SK-N-SH treated with all-trans-retinoic acid at 6 μM for 48 hours (cell line): ENCODE data around the gene HADHA.

ENCODE experiments used
- ATAC-seq: fragments of 200-7000 bp; cut with Tn5 transposase; 3 replicates; pipeline ENCODE4 v1.9.1; 2020; ENCODE audit warnings: mild to moderate bottlenecking, moderate library complexity
- BACH2 ChIP-seq: fragments of 250-450 bp; sonication (Bioruptor Pico); IDR thresholded peaks from 2 replicates; pipeline ENCODE4 v1.9.0; 2021; ENCODE audit warnings: mild to moderate bottlenecking, borderline replicate concordance
- CSDC2 ChIP-seq: fragments of 250-450 bp; sonication (Bioruptor Pico); IDR thresholded peaks from 2 replicates; pipeline ENCODE4 v1.5.0; 2020; ENCODE audit warnings: mild to moderate bottlenecking, moderate library complexity
- ESRRG ChIP-seq: fragments of 250-450 bp; sonication (Bioruptor Pico); IDR thresholded peaks from 2 replicates; pipeline ENCODE4 v1.6.1; 2021; ENCODE audit warnings: mild to moderate bottlenecking
- GLIS3 ChIP-seq: fragments of 250-450 bp; sonication (Bioruptor Pico); IDR thresholded peaks from 2 replicates; pipeline ENCODE4 v1.5.0; 2020; ENCODE audit warnings: mild to moderate bottlenecking, moderate library complexity
- ISL1 ChIP-seq: fragments of 250-450 bp; sonication (Bioruptor Pico); IDR thresholded peaks from 2 replicates; pipeline ENCODE4 v2.1.2; 2022; ENCODE audit warnings: mild to moderate bottlenecking, moderate library complexity
- OSR1 ChIP-seq: fragments of 250-450 bp; sonication (Bioruptor Pico); IDR thresholded peaks from 2 replicates; pipeline ENCODE4 v1.8.0; 2022; ENCODE audit warnings: moderate library complexity, mild to moderate bottlenecking, inconsistent platforms
- PPARA ChIP-seq: fragments of 250-450 bp; sonication (Bioruptor Pico); IDR thresholded peaks from 2 replicates; pipeline ENCODE4 v1.5.0; 2020; ENCODE audit warnings: mild to moderate bottlenecking, borderline replicate concordance
- SNAI2 ChIP-seq: fragments of 250-450 bp; sonication (Bioruptor Pico); IDR thresholded peaks from 2 replicates; pipeline ENCODE4 v1.5.0; 2020; ENCODE audit warnings: mild to moderate bottlenecking, moderate library complexity
- ZC3H10 ChIP-seq: fragments of 250-450 bp; sonication (Bioruptor Pico); IDR thresholded peaks from 2 replicates; pipeline ENCODE4 v1.5.1; 2021; ENCODE audit warnings: mild to moderate bottlenecking, moderate library complexity
- ZFP3 ChIP-seq: fragments of 250-450 bp; sonication (Bioruptor Pico); IDR thresholded peaks from 2 replicates; pipeline ENCODE4 v1.5.0; 2020; ENCODE audit warnings: mild to moderate bottlenecking, moderate library complexity
- ZFP30 ChIP-seq: fragments of 450-650 bp; formaldehyde crosslinking; IDR thresholded peaks from 2 replicates; pipeline ENCODE4 v1.5.0; 2022; ENCODE audit warnings: mild to moderate bottlenecking, moderate library complexity
- ZNF565 ChIP-seq: fragments of 450-650 bp; formaldehyde crosslinking; conservative IDR thresholded peaks from 2 replicates; pipeline ENCODE4 v1.5.0; 2020; ENCODE audit warnings: low read depth, mild to moderate bottlenecking, moderate library complexity
- ZNF70 ChIP-seq: fragments of 450-650 bp; formaldehyde crosslinking; IDR thresholded peaks from 2 replicates; pipeline ENCODE4 v1.5.0; 2020; ENCODE audit warnings: mild to moderate bottlenecking, moderate library complexity
- TF ChIP-seq, protein P1 (sequence below): fragments of 250-450 bp; sonication (Bioruptor Pico); IDR thresholded peaks from 2 replicates; pipeline ENCODE4 v1.8.0; 2020; ENCODE audit warnings: mild to moderate bottlenecking, moderate library complexity, borderline replicate concordance
- TF ChIP-seq, protein P2 (sequence below): fragments of 250-450 bp; sonication (Bioruptor Pico); IDR thresholded peaks from 2 replicates; pipeline ENCODE4 v1.5.1; 2020; ENCODE audit warnings: low read depth, mild to moderate bottlenecking, moderate library complexity
- TF ChIP-seq, protein P3 (sequence below): fragments of 250-450 bp; sonication (Bioruptor Pico); IDR thresholded peaks from 2 replicates; pipeline ENCODE4 v1.8.0; 2021; ENCODE audit warnings: low read depth, mild to moderate bottlenecking, moderate library complexity, borderline replicate concordance
- TF ChIP-seq, protein P4 (sequence below): fragments of 250-450 bp; sonication (Bioruptor Pico); IDR thresholded peaks from 2 replicates; pipeline ENCODE4 v1.5.0; 2020; ENCODE audit warnings: mild to moderate bottlenecking, moderate library complexity
- TF ChIP-seq, protein P5 (sequence below): fragments of 250-450 bp; sonication (Bioruptor Pico); IDR thresholded peaks from 2 replicates; pipeline ENCODE4 v1.5.1; 2021; ENCODE audit warnings: mild to moderate bottlenecking, moderate library complexity

The HADHA gene

DNA sequence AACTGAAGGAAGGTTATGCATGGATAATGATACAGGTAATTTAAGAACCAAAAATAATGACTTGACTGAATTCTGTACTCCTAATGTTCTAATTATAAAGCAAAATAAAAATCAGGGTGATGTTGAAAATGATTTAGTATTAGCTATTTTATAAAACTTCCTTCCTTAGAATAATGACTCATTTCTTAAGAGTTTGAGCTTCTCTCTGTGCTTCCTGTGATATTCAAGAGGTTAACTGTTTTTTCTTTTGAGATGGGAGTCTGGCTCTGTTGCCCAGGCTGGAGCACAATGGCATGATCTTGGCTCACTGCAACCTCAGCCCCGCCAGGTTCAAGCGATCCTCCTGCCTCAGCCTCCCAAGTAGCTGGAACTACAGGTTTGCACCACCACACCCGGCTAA, 14.8 kb downstream of the HADHA start (continued):
- TF ChIP-seq, protein P1, sequence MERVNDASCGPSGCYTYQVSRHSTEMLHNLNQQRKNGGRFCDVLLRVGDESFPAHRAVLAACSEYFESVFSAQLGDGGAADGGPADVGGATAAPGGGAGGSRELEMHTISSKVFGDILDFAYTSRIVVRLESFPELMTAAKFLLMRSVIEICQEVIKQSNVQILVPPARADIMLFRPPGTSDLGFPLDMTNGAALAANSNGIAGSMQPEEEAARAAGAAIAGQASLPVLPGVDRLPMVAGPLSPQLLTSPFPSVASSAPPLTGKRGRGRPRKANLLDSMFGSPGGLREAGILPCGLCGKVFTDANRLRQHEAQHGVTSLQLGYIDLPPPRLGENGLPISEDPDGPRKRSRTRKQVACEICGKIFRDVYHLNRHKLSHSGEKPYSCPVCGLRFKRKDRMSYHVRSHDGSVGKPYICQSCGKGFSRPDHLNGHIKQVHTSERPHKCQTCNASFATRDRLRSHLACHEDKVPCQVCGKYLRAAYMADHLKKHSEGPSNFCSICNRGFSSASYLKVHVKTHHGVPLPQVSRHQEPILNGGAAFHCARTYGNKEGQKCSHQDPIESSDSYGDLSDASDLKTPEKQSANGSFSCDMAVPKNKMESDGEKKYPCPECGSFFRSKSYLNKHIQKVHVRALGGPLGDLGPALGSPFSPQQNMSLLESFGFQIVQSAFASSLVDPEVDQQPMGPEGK (CRISPR knock-in tag) = no peak
- TF ChIP-seq SNAI2 (no peak), ZNF70 (CRISPR knock-in tag) (no peak), ZFP30 (CRISPR knock-in tag) (no peak)

DNA sequence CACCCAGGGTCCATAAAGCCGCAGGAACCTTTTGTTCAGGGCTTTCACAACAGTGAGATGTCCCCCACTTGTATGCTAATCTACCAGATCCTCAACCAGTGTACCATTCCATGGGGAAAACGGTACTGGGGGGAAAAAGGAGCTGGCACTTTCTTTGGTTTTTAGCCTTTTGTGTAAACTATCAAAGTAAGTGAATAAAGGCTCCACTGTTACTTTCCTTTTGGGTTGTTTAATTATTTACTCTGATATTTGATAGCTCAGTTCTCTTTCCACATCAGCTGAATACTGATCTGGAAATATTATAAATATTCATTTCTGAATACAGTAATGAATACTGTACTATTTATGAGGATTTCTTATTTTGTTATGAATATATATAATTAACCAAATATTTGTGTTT, 20.3 kb downstream of the HADHA start:
- TF ChIP-seq PPARA (no peak), ZC3H10 (no peak), GLIS3 (CRISPR knock-in tag) (no peak), BACH2 (no peak), ZNF70 (CRISPR knock-in tag) (no peak), ISL1 (CRISPR knock-in tag) (no peak), OSR1 (no peak), ZNF565 (no peak), CSDC2 (no peak), ESRRG (CRISPR knock-in tag) (no peak)
- TF ChIP-seq, protein P2, sequence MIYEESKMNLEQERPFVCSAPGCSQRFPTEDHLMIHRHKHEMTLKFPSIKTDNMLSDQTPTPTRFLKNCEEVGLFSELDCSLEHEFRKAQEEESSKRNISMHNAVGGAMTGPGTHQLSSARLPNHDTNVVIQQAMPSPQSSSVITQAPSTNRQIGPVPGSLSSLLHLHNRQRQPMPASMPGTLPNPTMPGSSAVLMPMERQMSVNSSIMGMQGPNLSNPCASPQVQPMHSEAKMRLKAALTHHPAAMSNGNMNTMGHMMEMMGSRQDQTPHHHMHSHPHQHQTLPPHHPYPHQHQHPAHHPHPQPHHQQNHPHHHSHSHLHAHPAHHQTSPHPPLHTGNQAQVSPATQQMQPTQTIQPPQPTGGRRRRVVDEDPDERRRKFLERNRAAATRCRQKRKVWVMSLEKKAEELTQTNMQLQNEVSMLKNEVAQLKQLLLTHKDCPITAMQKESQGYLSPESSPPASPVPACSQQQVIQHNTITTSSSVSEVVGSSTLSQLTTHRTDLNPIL (CRISPR knock-in tag) = no peak
- TF ChIP-seq, protein P3, sequence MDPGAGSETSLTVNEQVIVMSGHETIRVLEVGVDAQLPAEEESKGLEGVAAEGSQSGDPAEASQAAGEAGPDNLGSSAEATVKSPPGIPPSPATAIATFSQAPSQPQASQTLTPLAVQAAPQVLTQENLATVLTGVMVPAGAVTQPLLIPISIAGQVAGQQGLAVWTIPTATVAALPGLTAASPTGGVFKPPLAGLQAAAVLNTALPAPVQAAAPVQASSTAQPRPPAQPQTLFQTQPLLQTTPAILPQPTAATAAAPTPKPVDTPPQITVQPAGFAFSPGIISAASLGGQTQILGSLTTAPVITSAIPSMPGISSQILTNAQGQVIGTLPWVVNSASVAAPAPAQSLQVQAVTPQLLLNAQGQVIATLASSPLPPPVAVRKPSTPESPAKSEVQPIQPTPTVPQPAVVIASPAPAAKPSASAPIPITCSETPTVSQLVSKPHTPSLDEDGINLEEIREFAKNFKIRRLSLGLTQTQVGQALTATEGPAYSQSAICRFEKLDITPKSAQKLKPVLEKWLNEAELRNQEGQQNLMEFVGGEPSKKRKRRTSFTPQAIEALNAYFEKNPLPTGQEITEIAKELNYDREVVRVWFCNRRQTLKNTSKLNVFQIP (CRISPR knock-in tag) = no peak
- TF ChIP-seq, protein P4, sequence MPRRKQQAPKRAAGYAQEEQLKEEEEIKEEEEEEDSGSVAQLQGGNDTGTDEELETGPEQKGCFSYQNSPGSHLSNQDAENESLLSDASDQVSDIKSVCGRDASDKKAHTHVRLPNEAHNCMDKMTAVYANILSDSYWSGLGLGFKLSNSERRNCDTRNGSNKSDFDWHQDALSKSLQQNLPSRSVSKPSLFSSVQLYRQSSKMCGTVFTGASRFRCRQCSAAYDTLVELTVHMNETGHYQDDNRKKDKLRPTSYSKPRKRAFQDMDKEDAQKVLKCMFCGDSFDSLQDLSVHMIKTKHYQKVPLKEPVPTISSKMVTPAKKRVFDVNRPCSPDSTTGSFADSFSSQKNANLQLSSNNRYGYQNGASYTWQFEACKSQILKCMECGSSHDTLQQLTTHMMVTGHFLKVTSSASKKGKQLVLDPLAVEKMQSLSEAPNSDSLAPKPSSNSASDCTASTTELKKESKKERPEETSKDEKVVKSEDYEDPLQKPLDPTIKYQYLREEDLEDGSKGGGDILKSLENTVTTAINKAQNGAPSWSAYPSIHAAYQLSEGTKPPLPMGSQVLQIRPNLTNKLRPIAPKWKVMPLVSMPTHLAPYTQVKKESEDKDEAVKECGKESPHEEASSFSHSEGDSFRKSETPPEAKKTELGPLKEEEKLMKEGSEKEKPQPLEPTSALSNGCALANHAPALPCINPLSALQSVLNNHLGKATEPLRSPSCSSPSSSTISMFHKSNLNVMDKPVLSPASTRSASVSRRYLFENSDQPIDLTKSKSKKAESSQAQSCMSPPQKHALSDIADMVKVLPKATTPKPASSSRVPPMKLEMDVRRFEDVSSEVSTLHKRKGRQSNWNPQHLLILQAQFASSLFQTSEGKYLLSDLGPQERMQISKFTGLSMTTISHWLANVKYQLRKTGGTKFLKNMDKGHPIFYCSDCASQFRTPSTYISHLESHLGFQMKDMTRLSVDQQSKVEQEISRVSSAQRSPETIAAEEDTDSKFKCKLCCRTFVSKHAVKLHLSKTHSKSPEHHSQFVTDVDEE (CRISPR knock-in tag) = no peak
- TF ChIP-seq, protein P1 (CRISPR knock-in tag) = no peak
- TF ChIP-seq, protein P5, sequence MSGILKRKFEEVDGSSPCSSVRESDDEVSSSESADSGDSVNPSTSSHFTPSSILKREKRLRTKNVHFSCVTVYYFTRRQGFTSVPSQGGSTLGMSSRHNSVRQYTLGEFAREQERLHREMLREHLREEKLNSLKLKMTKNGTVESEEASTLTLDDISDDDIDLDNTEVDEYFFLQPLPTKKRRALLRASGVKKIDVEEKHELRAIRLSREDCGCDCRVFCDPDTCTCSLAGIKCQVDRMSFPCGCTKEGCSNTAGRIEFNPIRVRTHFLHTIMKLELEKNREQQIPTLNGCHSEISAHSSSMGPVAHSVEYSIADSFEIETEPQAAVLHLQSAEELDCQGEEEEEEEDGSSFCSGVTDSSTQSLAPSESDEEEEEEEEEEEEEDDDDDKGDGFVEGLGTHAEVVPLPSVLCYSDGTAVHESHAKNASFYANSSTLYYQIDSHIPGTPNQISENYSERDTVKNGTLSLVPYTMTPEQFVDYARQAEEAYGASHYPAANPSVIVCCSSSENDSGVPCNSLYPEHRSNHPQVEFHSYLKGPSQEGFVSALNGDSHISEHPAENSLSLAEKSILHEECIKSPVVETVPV (CRISPR knock-in tag) = no peak
- no peak for ATAC-seq

DNA sequence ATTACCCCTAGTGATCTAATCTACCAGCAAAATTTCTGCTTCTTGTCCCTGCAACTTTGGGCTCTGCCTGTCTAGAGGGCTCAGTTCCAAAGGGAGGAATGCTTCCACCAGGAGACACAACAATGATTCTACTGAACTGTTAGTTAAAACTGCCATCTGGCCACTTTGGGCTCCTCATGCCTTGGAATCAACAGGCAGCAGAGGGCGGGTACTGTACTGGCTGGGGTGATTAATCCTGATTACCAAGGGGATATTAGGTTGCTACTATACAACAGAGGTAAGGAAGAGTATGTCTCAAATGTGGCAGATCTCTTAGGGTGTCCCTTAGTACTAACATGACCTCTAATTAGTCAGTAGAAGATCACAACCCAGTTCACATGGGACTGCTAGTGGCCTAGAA, 21.4 kb downstream of the HADHA start:
- TF ChIP-seq ZFP3 (CRISPR knock-in tag) (no peak), ISL1 (CRISPR knock-in tag) (no peak), ZFP30 (CRISPR knock-in tag) (no peak), SNAI2 (no peak), GLIS3 (CRISPR knock-in tag) (no peak), ZC3H10 (no peak)
- TF ChIP-seq, protein P3 (CRISPR knock-in tag) = no peak
- ATAC-seq = no peak
